Measurements from ENCODE around the gene TMEM150B. TPM values are rescaled to one million over a fixed set of nuclear protein-coding genes. Genes with fewer than 3 reads are reported as not detected.

The TMEM150B gene
- total and polyA plus RNA-seq, 9 of the 15 experiments (the other 6 are each of a cell fraction or from before 2014, with no cell fraction given): 0.47 to 1.3 (median 0.74) TPM; not detected in 2

- TF ChIP-seq ZFP91 (CRISPR knock-in tag; IDR thresholded peaks at IDR 0.05): no peak
- TF ChIP-seq CTCF (IDR thresholded peaks at IDR 0.05 in 2 of 3, conservative IDR thresholded peaks at IDR 0.05 in 1 of 3; ENCODE audit: insufficient read depth in 2 of 3, low read depth in 1 of 3, low read length in 3 of 3): peak; percentile 30 to 48 (median 40); a peak in 5 of 6 replicates
- TF ChIP-seq SMARCC2 (IDR thresholded peaks at IDR 0.05; ENCODE audit: low read depth): no peak; the same call in 1 of the 2 replicates
- peak in 1 of 2 experiments; percentile 90; a peak in 2 of 4 replicates for TF ChIP-seq CSDE1 (IDR thresholded peaks at IDR 0.05)
- TF ChIP-seq BRD4 (IDR thresholded peaks at IDR 0.05): no peak
- TF ChIP-seq ZBTB7A (IDR thresholded peaks at IDR 0.05; ENCODE audit: borderline replicate concordance, control insufficient read depth, low read depth, low read length): no peak
- no peak for TF ChIP-seq NR2F6 (CRISPR knock-in tag; IDR thresholded peaks at IDR 0.05)
- TF ChIP-seq ZNF311 (CRISPR knock-in tag; IDR thresholded peaks at IDR 0.05): no peak
- no peak for TF ChIP-seq ZHX1 (conservative IDR thresholded peaks at IDR 0.05; ENCODE audit: low read length)
- TF ChIP-seq ZKSCAN3 (CRISPR knock-in tag; IDR thresholded peaks at IDR 0.05): no peak
- no peak for TF ChIP-seq ZNF75A (CRISPR knock-in tag; IDR thresholded peaks at IDR 0.05)
- no peak for TF ChIP-seq SFPQ (IDR thresholded peaks at IDR 0.05; ENCODE audit: low read depth, low read length)
- TF ChIP-seq ESRRA (IDR thresholded peaks at IDR 0.05; ENCODE audit: borderline replicate concordance, low read depth): peak; percentile 10; the same call in 1 of the 2 replicates
- TF ChIP-seq ZNF197 (CRISPR knock-in tag; IDR thresholded peaks at IDR 0.05; ENCODE audit: low read depth): no peak
- no peak for TF ChIP-seq PML (IDR thresholded peaks at IDR 0.05; ENCODE audit: low read length)
- no peak for TF ChIP-seq EP300 (IDR thresholded peaks at IDR 0.05; ENCODE audit: low read length)
- TF ChIP-seq ARID3B (CRISPR knock-in tag; IDR thresholded peaks at IDR 0.05; ENCODE audit: borderline replicate concordance): no peak
These were observed 14.2 kb upstream of the TMEM150B start, which contains the start of gene KMT5C (continued) for GRCh38 chr19:55339105-55339888.

All from K562 (cell line).